HG02571 (cell line): ENCODE results near the gene POLD4.

Experiments used
- ATAC-seq: cut with Tn5 transposase; IDR thresholded peaks from one replicate; pipeline ENCODE4 v1.9.1; 2021; ENCODE audit warnings: mild to moderate bottlenecking, moderate library complexity; ENCODE audit not compliant: unreplicated experiment

The POLD4 gene

GRCh38 chr11:67317888-67318555 is 35.3 kb downstream of the POLD4 start:
- peak; percentile 3 for ATAC-seq

- peak; percentile 79 for ATAC-seq
Measured at GRCh38 chr11:67317205-67317887, 36.0 kb downstream of the POLD4 start.

- no peak for ATAC-seq
Measured at GRCh38 chr11:67316882-67317204, 36.5 kb downstream of the POLD4 start.

GRCh38 chr11:67315325-67315909 is 37.9 kb downstream of the POLD4 start:
- no peak for ATAC-seq

GRCh38 chr11:67314218-67314617 is 39.1 kb downstream of the POLD4 start:
- no peak for ATAC-seq

GRCh38 chr11:67313125-67313890 is 40.0 kb downstream of the POLD4 start:
- no peak for ATAC-seq

GRCh38 chr11:67312187-67313021 is 40.9 kb downstream of the POLD4 start:
- no peak for ATAC-seq

GRCh38 chr11:67311556-67312082 is 41.7 kb downstream of the POLD4 start:
- no peak for ATAC-seq

- no peak for ATAC-seq
Measured at GRCh38 chr11:67311051-67311555, 42.2 kb downstream of the POLD4 start.

- ATAC-seq = no peak
Measured at GRCh38 chr11:67310246-67311050, 42.9 kb downstream of the POLD4 start.

- no peak for ATAC-seq
Measured at GRCh38 chr11:67309661-67310061, 43.7 kb downstream of the POLD4 start.

GRCh38 chr11:67309166-67309565 is 44.2 kb downstream of the POLD4 start:
- no peak for ATAC-seq

- ATAC-seq = no peak
Measured at GRCh38 chr11:67308031-67308866, 45.1 kb downstream of the POLD4 start.

- no peak for ATAC-seq
Measured at GRCh38 chr11:67307545-67308001, 45.8 kb downstream of the POLD4 start.

- no peak for ATAC-seq
Measured at GRCh38 chr11:67306769-67307544, 46.4 kb downstream of the POLD4 start.

- no peak for ATAC-seq
Measured at GRCh38 chr11:67304511-67305113, 48.7 kb downstream of the POLD4 start.

- ATAC-seq = no peak
Measured at GRCh38 chr11:67303835-67304411, 49.4 kb downstream of the POLD4 start.
